ENCODE data around the gene LIMK2. TPM values are rescaled to one million over a fixed set of nuclear protein-coding genes. Genes with fewer than 3 reads are reported as not detected.

Gene LIMK2
- total RNA-seq, 1 experiment from 2014 or later: 42.8 TPM

GRCh38 chr22:31212783-31213629 is 908 bp downstream of the LIMK2 start:
- peaks cover 23% of the 10 kb centered on the region for H3K4me1 Mint-ChIP-seq
- ChIA-PET POLR2A (interaction anchor here (0.6 to 2.1 kb wide), 8 partner anchors 9 to 134 kb away, joined by 3 to 6 read pairs (median 4); partner anchors contain the start of gene PIK3IP1), CTCF (interaction anchor here (0.5 to 5.0 kb wide), 31 partner anchors 9 to 239 kb away, joined by 3 to 123 read pairs (median 5); partner anchors contain the start of genes PIK3IP1, PLA2G3 and SELENOM)
- H3K27ac Mint-ChIP-seq: no peak overlapping the region
- H3K36me3 Mint-ChIP-seq: peaks cover 4% of the 10 kb centered on the region; the same call in 1 of the 2 replicates
- H3K9me3 Mint-ChIP-seq: no peaks in the 10 kb centered on the region
- ATAC-seq: no peak
- no peak for TF ChIP-seq ZBTB43 (CRISPR knock-in tag; IDR thresholded peaks at IDR 0.05)
- no peak for TF ChIP-seq CREB1 (CRISPR knock-in tag; IDR thresholded peaks at IDR 0.05)
- no peak for TF ChIP-seq NFE2L1 (CRISPR knock-in tag; IDR thresholded peaks at IDR 0.05)
- TF ChIP-seq USF2 (CRISPR knock-in tag; IDR thresholded peaks at IDR 0.05): no peak
- no peak for TF ChIP-seq SOX15 (CRISPR knock-in tag; IDR thresholded peaks at IDR 0.05)
- TF ChIP-seq USF1 (CRISPR knock-in tag; IDR thresholded peaks at IDR 0.05): no peak
- no peak for TF ChIP-seq ZNF671 (CRISPR knock-in tag; IDR thresholded peaks at IDR 0.05)
- no peak for TF ChIP-seq ZNF423 (CRISPR knock-in tag; IDR thresholded peaks at IDR 0.05)
- no peak for TF ChIP-seq CREM (CRISPR knock-in tag; IDR thresholded peaks at IDR 0.05)
- TF ChIP-seq STAT6 (CRISPR knock-in tag; conservative IDR thresholded peaks at IDR 0.05; ENCODE audit: low read depth): no peak
- no peak for TF ChIP-seq PRRX2 (CRISPR knock-in tag; IDR thresholded peaks at IDR 0.05)
- no peak for TF ChIP-seq ZBTB21 (CRISPR knock-in tag; IDR thresholded peaks at IDR 0.05; ENCODE audit: borderline replicate concordance)
- TF ChIP-seq ZMAT4 (CRISPR knock-in tag; IDR thresholded peaks at IDR 0.05): no peak
- no peak for TF ChIP-seq NR2C2 (CRISPR knock-in tag; IDR thresholded peaks at IDR 0.05)
- no peak for TF ChIP-seq ATF2 (CRISPR knock-in tag; IDR thresholded peaks at IDR 0.05; ENCODE audit: borderline replicate concordance, low read depth)
- TF ChIP-seq SMAD3 (CRISPR knock-in tag; IDR thresholded peaks at IDR 0.05; ENCODE audit: borderline replicate concordance): no peak
- no peak for TF ChIP-seq ZNF281 (CRISPR knock-in tag; IDR thresholded peaks at IDR 0.05)
- TF ChIP-seq OVOL2 (CRISPR knock-in tag; IDR thresholded peaks at IDR 0.05; ENCODE audit: borderline replicate concordance): no peak
- TF ChIP-seq KAT7 (CRISPR knock-in tag; IDR thresholded peaks at IDR 0.05; ENCODE audit: borderline replicate concordance): no peak
- no peak for TF ChIP-seq TEAD4 (CRISPR knock-in tag; IDR thresholded peaks at IDR 0.05)
- no peak for DNase-seq (ENCODE audit: low spot score)
- H3K4me3 Mint-ChIP-seq: peak overlapping the region; percentile 88
- H3K27me3 Mint-ChIP-seq (ENCODE audit: low read depth): no peaks in the 10 kb centered on the region
